ENCODE results near the gene DENND11. TPM values are rescaled to one million over a fixed set of nuclear protein-coding genes. Genes with fewer than 3 reads are reported as not detected.
A peak's percentile ranks its signal among the peaks of the same experiment; 100 is the strongest.

The DENND11 gene
- polyA plus RNA-seq, 1 of the 3 experiments (the other 2 are of a cell fraction), result 5.5 TPM

DNA sequence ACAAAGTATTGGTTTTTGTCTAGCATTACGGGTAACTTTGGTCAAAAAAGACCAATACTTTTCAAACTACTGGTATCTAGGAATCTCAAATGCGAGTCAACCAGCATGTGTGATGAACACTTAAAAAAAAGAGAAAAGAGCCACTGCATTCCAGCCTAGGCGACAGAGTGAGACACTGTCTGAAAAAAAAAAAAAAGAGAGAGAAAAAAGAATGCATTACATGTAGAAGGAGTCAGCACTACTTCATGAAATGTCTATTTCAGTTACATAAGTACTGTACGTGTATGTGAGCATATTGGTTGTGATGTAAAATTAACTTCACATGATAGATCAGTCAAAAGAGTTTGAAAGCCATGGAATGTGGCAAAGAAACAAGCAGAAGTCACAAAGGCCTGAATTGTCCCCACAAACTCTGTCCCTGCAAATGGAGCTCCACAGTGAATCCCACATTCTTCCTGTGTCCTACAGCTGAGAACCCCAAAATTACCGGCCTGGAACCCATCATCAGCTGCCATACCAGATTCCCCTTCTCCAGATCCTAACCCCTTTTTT is 1.6 kb downstream of the DENND11 start:
- H3K4me1 ChIP-seq (ENCODE audit: control insufficient read depth in 1 of 2, insufficient read depth in 2 of 2, low read depth in 1 of 2, low read length in 1 of 2), result peaks cover 16 to 21% of the 10 kb centered on the region in 2 experiments; a peak in 3 of 4 replicates
- peaks cover 34% of the 10 kb centered on the region for H4K20me1 ChIP-seq (ENCODE audit: insufficient read depth)
- peak overlapping the region; percentile 76 for H3K4me2 ChIP-seq
- H3K9ac ChIP-seq, result peak overlapping the region; percentile 38; the same call in 1 of the 2 replicates
- no peaks in the 10 kb centered on the region for H3K9me3 ChIP-seq
- H3K27ac ChIP-seq (ENCODE audit: low read depth in 2 of 2, low read length in 1 of 2), result peak overlapping the region in 1 of 2 experiments; percentile 1; a peak in 1 of 4 replicates
- 78% methylated on average over 5 of the region's 5 CpGs for WGBS (ENCODE audit: low lambda C conversion rate)
- no peaks in the 10 kb centered on the region for H3K27me3 ChIP-seq (ENCODE audit: insufficient read depth)
- peak overlapping the region; percentile 65 to 81 for H3K4me3 ChIP-seq (ENCODE audit: low read depth in 2 of 2, low read length in 1 of 2)
- no peaks in the 10 kb centered on the region for H3K9me2 ChIP-seq
- H3K36me3 ChIP-seq (replicated peaks in 1 of 2; ENCODE audit: control insufficient read depth in 1 of 2, insufficient read depth in 2 of 2, low read length in 1 of 2), result no peaks in the 10 kb centered on the region
- H3F3A ChIP-seq (replicated peaks; ENCODE audit: insufficient read depth), result peaks cover 9% of the 10 kb centered on the region
- peaks cover 53% of the 10 kb centered on the region for H3K79me2 ChIP-seq (ENCODE audit: insufficient read depth)
- ChIA-PET POLR2A (no interaction called here), CTCF (interaction anchor here (0.7 to 4.2 kb wide), 8 partner anchors 13 to 86 kb away, joined by 3 to 25 read pairs (median 4); partner anchors contain the start of gene SSBP1)
- TF ChIP-seq JUND (IDR thresholded peaks at IDR 0.05) (no peak), NFIC (IDR thresholded peaks at IDR 0.05; ENCODE audit: borderline replicate concordance) (no peak), MXI1 (IDR thresholded peaks at IDR 0.05; ENCODE audit: low read depth, low read length) (no peak)
- DNase-seq, result no peak
- no peak overlapping the region for H2AFZ ChIP-seq (ENCODE audit: low read depth)

- no peak for TF ChIP-seq GATA2 (CRISPR knock-in tag; IDR thresholded peaks at IDR 0.05)
- no peaks in the 10 kb centered on the region for H3K36me3 ChIP-seq (replicated peaks in 1 of 2; ENCODE audit: control insufficient read depth in 1 of 2, insufficient read depth in 2 of 2, low read length in 1 of 2)
- no peaks in the 10 kb centered on the region for H3K27me3 ChIP-seq (ENCODE audit: insufficient read depth)
- no peak for DNase-seq
- peaks cover 58% of the 10 kb centered on the region for H3K79me2 ChIP-seq (ENCODE audit: insufficient read depth)
- no peaks in the 10 kb centered on the region for H3K9me3 ChIP-seq
- H3F3A ChIP-seq (replicated peaks; ENCODE audit: insufficient read depth), result peaks cover 5% of the 10 kb centered on the region
- ChIA-PET POLR2A (no interaction called here), CTCF (interaction anchor here (0.9 to 4.2 kb wide), 2 partner anchors 38 to 46 kb away, joined by 3 to 25 read pairs; partner anchors contain the start of gene SSBP1)
- no peaks in the 10 kb centered on the region for H3K9me2 ChIP-seq
- no peak overlapping the region for H3K9ac ChIP-seq
- no peak overlapping the region for H2AFZ ChIP-seq (ENCODE audit: low read depth)
- peaks cover 16 to 21% of the 10 kb centered on the region in 2 experiments; a peak in 3 of 4 replicates for H3K4me1 ChIP-seq (ENCODE audit: control insufficient read depth in 1 of 2, insufficient read depth in 2 of 2, low read depth in 1 of 2, low read length in 1 of 2)
- H4K20me1 ChIP-seq (ENCODE audit: insufficient read depth), result peaks cover 34% of the 10 kb centered on the region
- H3K4me2 ChIP-seq, result peak overlapping the region; percentile 76; the same call in 1 of the 2 replicates
- H3K4me3 ChIP-seq (ENCODE audit: low read depth in 2 of 2, low read length in 1 of 2), result no peak overlapping the region
- WGBS (ENCODE audit: low lambda C conversion rate), result 90% methylated on average over 3 of the region's 3 CpGs
- H3K27ac ChIP-seq (ENCODE audit: low read depth in 2 of 2, low read length in 1 of 2), result no peak overlapping the region
Observed at GRCh38 chr7:141699860-141700259, 2.1 kb downstream of the DENND11 start.

DNA sequence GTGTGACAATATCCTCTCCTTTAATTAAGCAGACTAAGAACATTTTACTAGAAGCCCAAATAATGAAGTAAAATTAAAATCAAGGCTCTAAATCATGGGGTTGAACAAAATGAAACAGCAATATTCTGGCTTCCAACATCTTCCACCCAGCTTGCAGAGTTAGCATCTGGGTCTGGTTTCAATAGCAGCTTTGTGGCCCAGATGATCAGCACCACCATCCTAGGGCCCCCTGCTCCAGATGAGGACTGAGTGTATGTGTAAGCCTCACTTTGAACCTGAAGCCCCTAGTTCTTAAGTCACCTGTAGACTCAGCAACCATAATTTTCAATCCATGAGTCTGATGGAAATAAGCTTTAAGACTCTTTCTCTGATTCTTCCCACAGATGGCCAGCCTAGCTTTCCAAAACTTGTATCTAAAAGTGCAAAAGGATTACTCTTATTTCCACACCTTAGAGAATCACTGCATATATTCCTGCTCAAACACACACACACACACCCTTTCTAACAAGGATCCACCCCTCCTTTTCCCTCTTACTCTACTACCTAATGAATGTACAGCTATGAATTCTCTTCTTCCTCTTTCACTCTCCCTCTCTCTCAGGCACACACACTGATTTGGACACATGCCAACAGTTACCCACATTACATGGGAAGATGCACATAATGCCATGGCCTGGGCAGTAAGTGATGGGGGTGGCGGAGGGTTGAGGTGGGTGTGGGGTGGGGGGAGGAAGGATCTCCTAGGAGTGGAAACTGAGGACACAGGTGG is 3.5 kb downstream of the DENND11 start:
- TF ChIP-seq REST (IDR thresholded peaks at IDR 0.05; ENCODE audit: low read depth, low read length) (no peak), GATA2 (CRISPR knock-in tag; IDR thresholded peaks at IDR 0.05) (no peak), POLR2AphosphoS5 (IDR thresholded peaks at IDR 0.05; ENCODE audit: low read depth, low read length) (no peak), TEAD4 (IDR thresholded peaks at IDR 0.05; ENCODE audit: borderline replicate concordance, insufficient read depth) (no peak), CHD2 (IDR thresholded peaks at IDR 0.05; ENCODE audit: low read length, partially characterized antibody) (no peak), NRF1 (IDR thresholded peaks at IDR 0.05; ENCODE audit: low read depth, low read length) (no peak), FOXM1 (IDR thresholded peaks at IDR 0.05; ENCODE audit: low read depth) (no peak)
- TF ChIP-seq, protein P1, sequence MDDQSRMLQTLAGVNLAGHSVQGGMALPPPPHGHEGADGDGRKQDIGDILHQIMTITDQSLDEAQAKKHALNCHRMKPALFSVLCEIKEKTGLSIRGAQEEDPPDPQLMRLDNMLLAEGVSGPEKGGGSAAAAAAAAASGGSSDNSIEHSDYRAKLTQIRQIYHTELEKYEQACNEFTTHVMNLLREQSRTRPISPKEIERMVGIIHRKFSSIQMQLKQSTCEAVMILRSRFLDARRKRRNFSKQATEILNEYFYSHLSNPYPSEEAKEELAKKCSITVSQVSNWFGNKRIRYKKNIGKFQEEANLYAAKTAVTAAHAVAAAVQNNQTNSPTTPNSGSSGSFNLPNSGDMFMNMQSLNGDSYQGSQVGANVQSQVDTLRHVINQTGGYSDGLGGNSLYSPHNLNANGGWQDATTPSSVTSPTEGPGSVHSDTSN (IDR thresholded peaks at IDR 0.05), result no peak
- Histone ChIP-seq H3K36me3 (replicated peaks in 1 of 2; ENCODE audit: control insufficient read depth in 1 of 2, insufficient read depth in 2 of 2, low read length in 1 of 2) (no peaks in the 10 kb centered on the region), H3K9me3 (no peaks in the 10 kb centered on the region), H3K27ac (ENCODE audit: low read depth in 2 of 2, low read length in 1 of 2) (peak overlapping the region in 1 of 2 experiments; percentile 33; a peak in 2 of 4 replicates), H3K79me2 (ENCODE audit: insufficient read depth) (peaks cover 70% of the 10 kb centered on the region), H3K9me2 (no peaks in the 10 kb centered on the region), H4K20me1 (ENCODE audit: insufficient read depth) (peaks cover 34% of the 10 kb centered on the region), H3K9ac (no peak overlapping the region), H3K4me3 (ENCODE audit: low read depth in 2 of 2, low read length in 1 of 2) (no peak overlapping the region), H3K27me3 (ENCODE audit: insufficient read depth) (no peaks in the 10 kb centered on the region), H3F3A (replicated peaks; ENCODE audit: insufficient read depth) (peaks cover 5% of the 10 kb centered on the region), H3K4me1 (ENCODE audit: control insufficient read depth in 1 of 2, insufficient read depth in 2 of 2, low read depth in 1 of 2, low read length in 1 of 2) (peaks cover 16 to 21% of the 10 kb centered on the region in 2 experiments; a peak in 3 of 4 replicates), H3K4me2 (0 out of 2 replicates have a peak overlapping the region, but pooled peaks have one; percentile 43), H2AFZ (ENCODE audit: low read depth) (no peak overlapping the region)
- no peak for DNase-seq
- WGBS (ENCODE audit: low lambda C conversion rate), result 100% methylated on average over 1 of the region's 1 CpG
- POLR2A ChIA-PET, result no interaction called here
- CTCF ChIA-PET, result interaction anchor here (0.5 to 1.9 kb wide), 5 partner anchors 40 to 904 kb away, joined by 3 to 10 read pairs (median 3); partner anchors contain the start of gene SSBP1

All from SK-N-SH (cell line).